Body of pancreas (tissue), 4 donors: ENCODE data around the gene HOXA1. TPM values are rescaled to one million over a fixed set of nuclear protein-coding genes. Genes with fewer than 3 reads are reported as not detected.

Experiments used
- ATAC-seq: fragments of 150-250 bp; one replicate; pipeline ENCODE4 v1.9.1; 2016
- DNase-seq, 4 donors: peaks; one replicate each; pipeline ENCODE4 v3.0.0-alpha.2; 2019
- H3K27ac ChIP-seq, 4 donors: fragments of 200-600 bp; sonication (generic); 1 replicate in 3 of 4; 2 replicates in 1 of 4; pipeline versions ENCODE4 v1.5.1 to v1.6.1; 2016 to 2019; ENCODE audit warnings: mild to moderate bottlenecking in 1 of 4, mixed read lengths in 1 of 4, moderate library complexity in 1 of 4
- H3K27me3 ChIP-seq, 2 donors: fragments of 200-600 bp; sonication (generic); one replicate each; pipeline ENCODE4 v1.6.0; 2016; ENCODE audit warnings: mild to moderate bottlenecking in 1 of 2
- H3K36me3 ChIP-seq, 2 donors: fragments of 200-600 bp; sonication (generic); replicated peaks in 1 of 2; 2 replicates each; pipeline ENCODE4 v1.5.1; 2016; ENCODE audit warnings: low read depth in 2 of 2; ENCODE audit not compliant: insufficient read depth in 1 of 2
- H3K4me1 ChIP-seq: fragments of 200-600 bp; sonication (generic); one replicate; pipeline ENCODE4 v1.6.0; 2016
- H3K4me3 ChIP-seq, 2 donors: fragments of 200-600 bp; sonication (generic); 1 replicate in 1 of 2; 2 replicates in 1 of 2; pipeline ENCODE4 v1.5.1; 2016 to 2019
- H3K9me3 ChIP-seq, 3 donors: fragments of 200-600 bp; sonication (generic); 1 replicate in 2 of 3; 2 replicates in 1 of 3; pipeline ENCODE4 v1.5.1; 2016
- CTCF ChIP-seq, 7 experiments: fragments of 450-650 bp in 4 of 7; fragments of 200-600 bp in 3 of 7; sonication (generic) in 3 of 7; IDR thresholded peaks; one replicate each; pipeline ENCODE4 v1.5.1; 2016 to 2019; ENCODE audit warnings: antibody characterized with exemption in 7 of 7
- POLR2A ChIP-seq, 3 donors: fragments of 450-650 bp; IDR thresholded peaks; one replicate each; pipeline ENCODE4 v1.6.1; 2016; ENCODE audit warnings: antibody characterized with exemption in 3 of 3, mild to moderate bottlenecking in 2 of 3
- WGBS, 2 donors: methylation state at CpG; one replicate each; pipeline ENCODE4 v1.1.5; 2017; 5-methylcytosine and 5-hydroxymethylcytosine counted together
- intact Hi-C: fragments of 100-400 bp; cut with DNase I; formaldehyde crosslinking; loops from one replicate; pipeline ENCODE4 v1.15.1; 2023
- total RNA-seq, 2 donors: library from RNA; depleted of rRNA; stranded (reverse); fragments of >200 nt; gene quantifications; one replicate each; pipeline ENCODE4 v1.1.0, GENCODE V29; 2016

Gene HOXA1
- total RNA-seq, 2 donors from 2014 or later = not detected

- DNase-seq = no peak
- no peak overlapping the region for H3K4me3 ChIP-seq
- no peak for TF ChIP-seq CTCF (IDR thresholded peaks at IDR 0.05)
- TF ChIP-seq POLR2A (IDR thresholded peaks at IDR 0.05) = no peak
- no peak for ATAC-seq
- H3K4me1 ChIP-seq = no peaks in the 10 kb centered on the region
- H3K27ac ChIP-seq = no peak overlapping the region
- no peaks in the 10 kb centered on the region for H3K36me3 ChIP-seq
- no peaks in the 10 kb centered on the region for H3K27me3 ChIP-seq
- no peaks in the 10 kb centered on the region for H3K9me3 ChIP-seq
- intact Hi-C loops = no loop called here
- WGBS, 2 donors = 60 to 66% methylated on average over 6 of the region's 6 CpGs
Measured at GRCh38 chr7:27071622-27072390, 24.0 kb downstream of the HOXA1 start.

DNA sequence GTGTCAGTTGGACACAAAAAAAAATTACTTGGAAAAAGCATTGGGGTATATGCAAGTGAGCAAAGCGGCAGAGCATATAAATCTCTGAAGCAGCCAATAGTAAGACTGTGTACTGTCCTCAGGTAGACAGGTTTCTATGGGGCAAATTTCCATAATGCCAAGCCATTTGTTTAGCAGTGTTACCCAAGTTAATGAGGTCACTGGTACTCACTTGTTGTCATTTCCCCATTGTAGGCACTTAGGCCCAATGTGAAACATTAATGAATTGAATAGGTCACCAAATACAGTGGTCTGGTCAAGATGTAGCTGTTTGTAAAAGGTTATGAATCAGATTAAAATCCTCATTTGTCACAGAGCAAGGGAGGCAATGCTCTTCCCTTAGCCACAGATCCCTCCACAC, 27.5 kb downstream of the HOXA1 start:
- Histone ChIP-seq H3K36me3 (no peaks in the 10 kb centered on the region), H3K4me1 (no peaks in the 10 kb centered on the region), H3K27me3 (no peaks in the 10 kb centered on the region), H3K9me3 (no peaks in the 10 kb centered on the region), H3K27ac (no peak overlapping the region), H3K4me3 (no peak overlapping the region)
- TF ChIP-seq CTCF (IDR thresholded peaks at IDR 0.05) (no peak), POLR2A (IDR thresholded peaks at IDR 0.05) (no peak)
- intact Hi-C loops = no loop called here
- DNase-seq (no peak), ATAC-seq (no peak)
- 90 to 100% methylated on average over 1 of the region's 1 CpG for WGBS, 2 donors

GRCh38 chr7:27066148-27066547, 29.7 kb downstream of the HOXA1 start:
- WGBS, 2 donors = 50 to 60% methylated on average over 3 of the region's 3 CpGs
- intact Hi-C loops = no loop called here
- no peak for ATAC-seq

GRCh38 chr7:27065709-27066108, 30.1 kb downstream of the HOXA1 start:
- intact Hi-C loops = no loop called here
- WGBS, 2 donors = 67 to 69% methylated on average over 2 of the region's 2 CpGs

More at GRCh38 chr7:27066148-27066547, 29.7 kb downstream of the HOXA1 start:
- Histone ChIP-seq H3K27ac (no peak overlapping the region), H3K27me3 (no peaks in the 10 kb centered on the region), H3K36me3 (no peaks in the 10 kb centered on the region), H3K4me3 (no peak overlapping the region), H3K9me3 (no peaks in the 10 kb centered on the region), H3K4me1 (no peaks in the 10 kb centered on the region)
- TF ChIP-seq POLR2A (IDR thresholded peaks at IDR 0.05) (no peak), CTCF (IDR thresholded peaks at IDR 0.05) (no peak)
- no peak for DNase-seq

More at GRCh38 chr7:27065709-27066108, 30.1 kb downstream of the HOXA1 start:
- TF ChIP-seq CTCF (IDR thresholded peaks at IDR 0.05) = no peak
- TF ChIP-seq POLR2A (IDR thresholded peaks at IDR 0.05) = no peak
- Histone ChIP-seq H3K4me1 (no peaks in the 10 kb centered on the region), H3K4me3 (no peak overlapping the region), H3K27me3 (no peaks in the 10 kb centered on the region), H3K27ac (no peak overlapping the region), H3K9me3 (no peaks in the 10 kb centered on the region), H3K36me3 (no peaks in the 10 kb centered on the region)
- DNase-seq (no peak), ATAC-seq (no peak)
